ENCODE measurements around the gene RPRML. TPM values are rescaled to one million over a fixed set of nuclear protein-coding genes. Genes with fewer than 3 reads are reported as not detected.

Gene RPRML
- total and polyA plus RNA-seq, 2 experiments from 2014 or later, result not detected

DNA sequence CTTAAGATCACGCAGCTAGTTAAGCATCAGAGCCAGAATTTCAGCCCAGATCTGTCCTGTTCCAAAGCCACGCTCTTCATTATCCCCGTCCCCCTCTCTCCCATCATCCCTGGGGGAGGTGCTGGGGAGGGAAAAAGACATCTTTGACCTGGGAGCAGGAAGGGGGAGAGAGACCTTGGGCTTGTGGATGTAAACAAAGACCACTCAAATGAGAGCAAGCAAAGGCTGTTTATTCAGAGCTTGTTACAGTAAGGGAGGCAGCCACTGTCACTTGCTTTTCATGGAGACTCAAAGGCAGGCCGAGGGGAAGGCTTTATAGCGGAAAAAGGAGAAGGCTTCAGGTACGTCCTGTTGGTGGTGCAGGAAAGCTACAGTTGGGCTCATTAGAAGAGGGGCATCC, 3.5 kb upstream of the RPRML start:
- TF ChIP-seq EZH2phosphoT487 (IDR thresholded peaks at IDR 0.05; ENCODE audit: low read depth, severe bottlenecking, unreplicated experiment) (no peak), EZH2 (IDR thresholded peaks at IDR 0.05; ENCODE audit: borderline replicate concordance) (no peak)
- TF ChIP-seq, protein P1, sequence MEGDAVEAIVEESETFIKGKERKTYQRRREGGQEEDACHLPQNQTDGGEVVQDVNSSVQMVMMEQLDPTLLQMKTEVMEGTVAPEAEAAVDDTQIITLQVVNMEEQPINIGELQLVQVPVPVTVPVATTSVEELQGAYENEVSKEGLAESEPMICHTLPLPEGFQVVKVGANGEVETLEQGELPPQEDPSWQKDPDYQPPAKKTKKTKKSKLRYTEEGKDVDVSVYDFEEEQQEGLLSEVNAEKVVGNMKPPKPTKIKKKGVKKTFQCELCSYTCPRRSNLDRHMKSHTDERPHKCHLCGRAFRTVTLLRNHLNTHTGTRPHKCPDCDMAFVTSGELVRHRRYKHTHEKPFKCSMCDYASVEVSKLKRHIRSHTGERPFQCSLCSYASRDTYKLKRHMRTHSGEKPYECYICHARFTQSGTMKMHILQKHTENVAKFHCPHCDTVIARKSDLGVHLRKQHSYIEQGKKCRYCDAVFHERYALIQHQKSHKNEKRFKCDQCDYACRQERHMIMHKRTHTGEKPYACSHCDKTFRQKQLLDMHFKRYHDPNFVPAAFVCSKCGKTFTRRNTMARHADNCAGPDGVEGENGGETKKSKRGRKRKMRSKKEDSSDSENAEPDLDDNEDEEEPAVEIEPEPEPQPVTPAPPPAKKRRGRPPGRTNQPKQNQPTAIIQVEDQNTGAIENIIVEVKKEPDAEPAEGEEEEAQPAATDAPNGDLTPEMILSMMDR (IDR thresholded peaks at IDR 0.05; ENCODE audit: poor library complexity), result no peak
- Histone ChIP-seq H3K4me3 (no peak overlapping the region), H3K4me2 (no peak overlapping the region), H3K27ac (no peak overlapping the region), H3K79me2 (no peaks in the 10 kb centered on the region), H3K4me1 (ENCODE audit: insufficient read depth) (peaks cover 9% of the 10 kb centered on the region), H3K27me3 (peaks cover 48% of the 10 kb centered on the region), H4K20me1 (ENCODE audit: insufficient read depth, poor library complexity, severe bottlenecking) (no peaks in the 10 kb centered on the region), H2AFZ (no peak overlapping the region), H3K9me3 (ENCODE audit: low read depth) (no peaks in the 10 kb centered on the region), H3K36me3 (replicated peaks; ENCODE audit: insufficient read depth, low read depth) (no peaks in the 10 kb centered on the region), H3K9me2 (replicated peaks; ENCODE audit: insufficient read depth) (no peaks in the 10 kb centered on the region)
- no peak for DNase-seq (ENCODE audit: low spot score)
- WGBS (ENCODE audit: low lambda C conversion rate, missing lambda C conversion rate), result 86% methylated on average over 6 of the region's 6 CpGs

DNA sequence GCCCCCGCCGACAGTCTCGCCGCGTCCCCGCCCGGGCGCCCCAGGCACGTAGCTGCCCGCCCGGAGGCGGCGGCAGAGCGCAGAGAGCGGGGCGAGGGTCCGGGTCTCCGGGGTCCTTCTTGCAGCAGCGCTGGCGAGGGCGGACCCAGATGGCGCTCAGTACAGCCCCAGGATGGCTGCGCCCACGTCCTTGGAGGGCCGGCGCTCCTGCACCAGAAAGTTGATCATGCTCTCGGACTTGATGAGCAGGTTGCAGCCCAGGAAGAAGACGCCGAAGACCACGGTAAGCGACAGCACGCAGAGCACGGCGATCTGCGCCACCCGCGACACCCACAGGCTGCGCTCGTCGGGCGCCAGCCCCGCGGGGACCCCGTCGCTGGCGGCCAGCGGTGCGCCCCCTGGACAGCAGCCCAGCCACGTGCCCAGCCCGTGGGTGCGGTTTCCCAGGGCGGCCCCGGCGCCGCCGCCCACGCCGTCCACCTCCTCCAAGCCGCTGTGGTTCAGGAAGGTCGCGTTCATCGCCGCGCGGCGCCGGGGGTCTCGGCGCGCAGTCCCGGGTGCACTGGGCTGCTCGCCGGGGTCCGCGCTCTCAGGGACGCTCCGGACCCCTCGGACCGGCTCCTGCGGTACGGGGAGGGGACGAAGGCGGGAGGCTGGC, 435 bp downstream of the RPRML start:
- TF ChIP-seq EZH2 (IDR thresholded peaks at IDR 0.05; ENCODE audit: borderline replicate concordance) (peak; percentile 53), EZH2phosphoT487 (IDR thresholded peaks at IDR 0.05; ENCODE audit: low read depth, severe bottlenecking, unreplicated experiment) (no peak)
- TF ChIP-seq, protein P1 (IDR thresholded peaks at IDR 0.05; ENCODE audit: poor library complexity), result no peak
- H2AFZ ChIP-seq, result peak overlapping the region; percentile 52
- WGBS (ENCODE audit: low lambda C conversion rate, missing lambda C conversion rate), result under 1% methylated on average over 79 of the region's 83 CpGs

DNA sequence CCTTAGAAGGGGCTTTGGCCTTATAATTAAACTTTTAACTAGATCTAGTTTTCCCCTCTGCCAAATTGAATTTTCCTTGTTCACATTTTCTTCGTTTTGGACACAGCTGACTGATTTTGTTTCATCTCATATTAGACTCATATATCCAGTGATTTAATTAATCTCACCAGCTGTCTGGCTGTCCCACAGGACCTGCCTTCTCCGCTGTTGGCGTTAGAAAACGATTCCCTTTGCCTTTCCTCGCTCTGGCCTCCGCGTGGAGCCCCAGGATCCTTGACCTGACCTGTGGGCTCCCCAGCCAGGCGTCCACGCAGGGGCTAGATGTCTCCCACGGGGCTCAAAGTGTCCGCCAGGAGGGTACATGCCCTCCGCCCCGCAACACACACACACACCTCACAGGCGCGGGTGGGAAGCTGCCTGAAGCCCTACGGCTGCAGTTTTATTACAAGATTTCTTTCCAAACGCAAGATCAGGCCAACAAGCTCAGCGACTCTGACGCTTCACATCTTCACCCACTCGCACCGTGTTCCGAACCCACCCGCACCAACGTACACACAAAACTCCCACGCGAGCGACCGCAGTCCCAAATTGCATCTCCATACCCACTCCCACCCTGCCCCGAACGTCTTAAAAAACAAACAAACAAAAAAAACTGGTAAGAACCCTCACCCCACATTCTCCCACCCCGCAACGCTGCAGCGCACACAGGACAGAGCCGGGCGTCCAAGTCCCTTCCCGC, 1.1 kb downstream of the RPRML start:
- no peaks in the 10 kb centered on the region for H3K9me3 ChIP-seq (ENCODE audit: low read depth)
- H3K27me3 ChIP-seq, result peaks cover 80% of the 10 kb centered on the region
- DNase-seq (ENCODE audit: low spot score), result no peak
- H3K9me2 ChIP-seq (replicated peaks; ENCODE audit: insufficient read depth), result no peaks in the 10 kb centered on the region
- H4K20me1 ChIP-seq (ENCODE audit: insufficient read depth, poor library complexity, severe bottlenecking), result no peaks in the 10 kb centered on the region
- TF ChIP-seq EZH2 (IDR thresholded peaks at IDR 0.05; ENCODE audit: borderline replicate concordance) (no peak), EZH2phosphoT487 (IDR thresholded peaks at IDR 0.05; ENCODE audit: low read depth, severe bottlenecking, unreplicated experiment) (no peak)
- TF ChIP-seq, protein P1 (IDR thresholded peaks at IDR 0.05; ENCODE audit: poor library complexity), result no peak
- no peaks in the 10 kb centered on the region for H3K79me2 ChIP-seq
- no peak overlapping the region for H2AFZ ChIP-seq
- no peaks in the 10 kb centered on the region for H3K36me3 ChIP-seq (replicated peaks; ENCODE audit: insufficient read depth, low read depth)
- H3K4me1 ChIP-seq (ENCODE audit: insufficient read depth), result peaks cover 9% of the 10 kb centered on the region
- H3K27ac ChIP-seq, result no peak overlapping the region
- H3K4me3 ChIP-seq, result peak overlapping the region; percentile 49
- peak overlapping the region; percentile 99 for H3K4me2 ChIP-seq
- WGBS (ENCODE audit: low lambda C conversion rate, missing lambda C conversion rate), result 8% methylated on average over 36 of the region's 36 CpGs

More for the DNA sequence above, 435 bp downstream of the RPRML start:
- no peak for DNase-seq (ENCODE audit: low spot score)
- Histone ChIP-seq H4K20me1 (ENCODE audit: insufficient read depth, poor library complexity, severe bottlenecking) (no peaks in the 10 kb centered on the region), H3K4me1 (ENCODE audit: insufficient read depth) (peaks cover 9% of the 10 kb centered on the region), H3K36me3 (replicated peaks; ENCODE audit: insufficient read depth, low read depth) (no peaks in the 10 kb centered on the region), H3K4me3 (peak overlapping the region; percentile 49), H3K79me2 (no peaks in the 10 kb centered on the region), H3K4me2 (peak overlapping the region; percentile 99), H3K9me2 (replicated peaks; ENCODE audit: insufficient read depth) (no peaks in the 10 kb centered on the region), H3K27ac (no peak overlapping the region), H3K27me3 (peaks cover 78% of the 10 kb centered on the region), H3K9me3 (ENCODE audit: low read depth) (no peaks in the 10 kb centered on the region)

Measured in hepatocyte (in vitro differentiated cells).